Neural cell (in vitro differentiated cells): Measurements from ENCODE around the gene EYA4. TPM values are rescaled to one million over a fixed set of nuclear protein-coding genes. Genes with fewer than 3 reads are reported as not detected.

Experiments
- H2AFZ ChIP-seq: fragments of 200-600, 300-800 bp; sonication (generic), shearing (Covaris generic); 2 replicates; pipeline ENCODE4 v1.6.0; 2014; ENCODE audit warnings: low read depth, mild to moderate bottlenecking, antibody characterized with exemption, low read length, moderate library complexity
- H3F3A ChIP-seq: fragments of 200-600 bp; shearing (Covaris generic); 2 replicates; pipeline ENCODE4 v1.6.1; 2016; ENCODE audit warnings: mild to moderate bottlenecking, moderate library complexity, mixed read lengths, antibody characterized with exemption, low read length; ENCODE audit not compliant: insufficient read depth, poor library complexity, severe bottlenecking
- H3K27ac ChIP-seq: fragments of 200-600, 300-800 bp; sonication (generic), shearing (Covaris generic); 2 replicates; pipeline ENCODE4 v1.5.1; 2014; ENCODE audit warnings: mild to moderate bottlenecking, low read length, moderate library complexity
- H3K27me3 ChIP-seq: fragments of 300-800, 200-600 bp; sonication (generic), shearing (Covaris generic); 2 replicates; pipeline ENCODE4 v1.6.0; 2014; ENCODE audit warnings: mild to moderate bottlenecking, low read depth, low read length, moderate library complexity; ENCODE audit not compliant: insufficient read depth
- H3K36me3 ChIP-seq: fragments of 300-800, 200-600 bp; sonication (generic), shearing (Covaris generic); 2 replicates; pipeline ENCODE4 v1.5.1; 2014; ENCODE audit warnings: mild to moderate bottlenecking, antibody characterized with exemption, low read length, moderate library complexity; ENCODE audit not compliant: insufficient read depth
- H3K4me2 ChIP-seq: fragments of 300-800, 200-600 bp; sonication (generic), shearing (Covaris generic); 2 replicates; pipeline ENCODE4 v1.6.0; 2014; ENCODE audit warnings: mild to moderate bottlenecking, low read length
- H3K4me3 ChIP-seq: fragments of 300-800, 200-600 bp; sonication (generic), shearing (Covaris generic); 2 replicates; pipeline ENCODE4 v1.5.1; 2014; ENCODE audit warnings: mild to moderate bottlenecking, low read length, moderate library complexity
- H3K79me2 ChIP-seq: fragments of 200-600 bp; shearing (Covaris generic); replicated peaks from 2 replicates; pipeline ENCODE4 v1.6.0; 2014; ENCODE audit warnings: mild to moderate bottlenecking, low read length, moderate library complexity; ENCODE audit not compliant: insufficient read depth
- H3K9ac ChIP-seq: fragments of 300-800, 200-600 bp; sonication (generic), shearing (Covaris generic); 2 replicates; pipeline ENCODE4 v1.6.1; 2016; ENCODE audit warnings: mild to moderate bottlenecking, low read length, mixed read lengths
- H3K9me2 ChIP-seq: fragments of 200-600 bp; shearing (Covaris generic); 2 replicates; pipeline ENCODE4 v1.6.1; 2016; ENCODE audit warnings: mild to moderate bottlenecking, low read length, mixed read lengths; ENCODE audit not compliant: insufficient read depth
- H3K9me3 ChIP-seq: fragments of 200-600, 300-800 bp; sonication (generic), shearing (Covaris generic); 2 replicates; pipeline ENCODE4 v1.6.1; 2016; ENCODE audit warnings: mild to moderate bottlenecking, mixed run types, low read length, moderate library complexity, mixed read lengths
- H4K20me1 ChIP-seq: fragments of 200-600 bp; shearing (Covaris generic); 2 replicates; pipeline ENCODE4 v1.6.1; 2016; ENCODE audit warnings: mild to moderate bottlenecking, mixed run types; ENCODE audit not compliant: insufficient read depth
- EP300 ChIP-seq: fragments of 450-650 bp; conservative IDR thresholded peaks from 2 replicates; pipeline ENCODE4 v1.6.1; 2014; ENCODE audit warnings: antibody characterized with exemption, mild to moderate bottlenecking, moderate library complexity; ENCODE audit not compliant: poor library complexity, severe bottlenecking
- EZH2 ChIP-seq: fragments of 200-600, 300-800 bp; shearing (Covaris generic), sonication (generic); IDR thresholded peaks from 2 replicates; pipeline ENCODE4 v1.6.1; 2014; ENCODE audit warnings: antibody characterized with exemption, low read length, borderline replicate concordance, mild to moderate bottlenecking; ENCODE audit not compliant: insufficient read depth, poor library complexity, severe bottlenecking
- MXI1 ChIP-seq: fragments of 450-650 bp; conservative IDR thresholded peaks from 2 replicates; pipeline ENCODE4 v1.6.1; 2014; ENCODE audit warnings: antibody characterized with exemption, mild to moderate bottlenecking; ENCODE audit not compliant: poor library complexity, severe bottlenecking
- POLR2AphosphoS5 ChIP-seq: IDR thresholded peaks from 2 replicates; pipeline ENCODE4 v1.6.1; 2012
- RAD21 ChIP-seq: fragments of 450-650 bp; conservative IDR thresholded peaks from 2 replicates; pipeline ENCODE4 v1.6.1; 2014; ENCODE audit warnings: antibody characterized with exemption, mild to moderate bottlenecking, moderate library complexity
- REST ChIP-seq: IDR thresholded peaks from 2 replicates; pipeline ENCODE4 v1.6.1; 2012; ENCODE audit warnings: borderline replicate concordance
- SMC3 ChIP-seq: fragments of 450-650 bp; conservative IDR thresholded peaks from 2 replicates; pipeline ENCODE4 v1.6.1; 2014; ENCODE audit warnings: antibody characterized with exemption, mild to moderate bottlenecking, moderate library complexity; ENCODE audit not compliant: poor library complexity
- TAF1 ChIP-seq: IDR thresholded peaks from 2 replicates; pipeline ENCODE4 v1.6.1; 2012; ENCODE audit warnings: low read depth
- polyA plus RNA-seq: library from polyadenylated mRNA; depleted of rRNA; stranded (reverse); fragments of >200 nt; gene quantifications from 2 replicates; pipeline ENCODE4 v1.2.3, GENCODE V29; 2014
- TF ChIP-seq, protein P1 (sequence below): fragments of 450-650 bp; IDR thresholded peaks from 2 replicates; pipeline ENCODE4 v1.5.1; 2014; ENCODE audit warnings: antibody characterized with exemption, mild to moderate bottlenecking, moderate library complexity; ENCODE audit not compliant: poor library complexity, severe bottlenecking

EYA4 gene
- polyA plus RNA-seq, 1 donor from 2014 or later: 2.6 TPM

GRCh38 chr6:133298335-133298734 lies 57.2 kb downstream of the EYA4 start:
- TF ChIP-seq, protein P1, sequence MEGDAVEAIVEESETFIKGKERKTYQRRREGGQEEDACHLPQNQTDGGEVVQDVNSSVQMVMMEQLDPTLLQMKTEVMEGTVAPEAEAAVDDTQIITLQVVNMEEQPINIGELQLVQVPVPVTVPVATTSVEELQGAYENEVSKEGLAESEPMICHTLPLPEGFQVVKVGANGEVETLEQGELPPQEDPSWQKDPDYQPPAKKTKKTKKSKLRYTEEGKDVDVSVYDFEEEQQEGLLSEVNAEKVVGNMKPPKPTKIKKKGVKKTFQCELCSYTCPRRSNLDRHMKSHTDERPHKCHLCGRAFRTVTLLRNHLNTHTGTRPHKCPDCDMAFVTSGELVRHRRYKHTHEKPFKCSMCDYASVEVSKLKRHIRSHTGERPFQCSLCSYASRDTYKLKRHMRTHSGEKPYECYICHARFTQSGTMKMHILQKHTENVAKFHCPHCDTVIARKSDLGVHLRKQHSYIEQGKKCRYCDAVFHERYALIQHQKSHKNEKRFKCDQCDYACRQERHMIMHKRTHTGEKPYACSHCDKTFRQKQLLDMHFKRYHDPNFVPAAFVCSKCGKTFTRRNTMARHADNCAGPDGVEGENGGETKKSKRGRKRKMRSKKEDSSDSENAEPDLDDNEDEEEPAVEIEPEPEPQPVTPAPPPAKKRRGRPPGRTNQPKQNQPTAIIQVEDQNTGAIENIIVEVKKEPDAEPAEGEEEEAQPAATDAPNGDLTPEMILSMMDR: no peak
- H3K79me2 ChIP-seq: no peaks in the 10 kb centered on the region
- H3K4me3 ChIP-seq: no peak overlapping the region
- no peaks in the 10 kb centered on the region for H4K20me1 ChIP-seq
- no peak overlapping the region for H3K27ac ChIP-seq
- H3K9me3 ChIP-seq: no peaks in the 10 kb centered on the region
- no peaks in the 10 kb centered on the region for H3K36me3 ChIP-seq
- no peaks in the 10 kb centered on the region for H3K27me3 ChIP-seq
- H3K9me2 ChIP-seq: no peaks in the 10 kb centered on the region
- no peak overlapping the region for H3K4me2 ChIP-seq
- no peak overlapping the region for H3K9ac ChIP-seq
- H2AFZ ChIP-seq: no peak overlapping the region
- H3F3A ChIP-seq: no peaks in the 10 kb centered on the region

- Histone ChIP-seq H3K4me2 (no peak overlapping the region), H2AFZ (no peak overlapping the region), H3K9ac (no peak overlapping the region), H3K9me3 (no peaks in the 10 kb centered on the region), H3K4me3 (no peak overlapping the region), H3K79me2 (no peaks in the 10 kb centered on the region), H3K9me2 (no peaks in the 10 kb centered on the region), H3K27me3 (no peaks in the 10 kb centered on the region), H3F3A (no peaks in the 10 kb centered on the region), H4K20me1 (no peaks in the 10 kb centered on the region), H3K27ac (no peak overlapping the region), H3K36me3 (no peaks in the 10 kb centered on the region)
- no peak for TF ChIP-seq TAF1
- no peak for TF ChIP-seq EZH2
- TF ChIP-seq REST: no peak
- TF ChIP-seq EP300: no peak
- no peak for TF ChIP-seq SMC3
- no peak for TF ChIP-seq MXI1
- no peak for TF ChIP-seq POLR2AphosphoS5
- TF ChIP-seq, protein P1: no peak
- TF ChIP-seq RAD21: no peak
Observed at GRCh38 chr6:133298801-133299200, 57.6 kb downstream of the EYA4 start.
